ENCODE measurements around the gene LTBR.

The LTBR gene

DNA sequence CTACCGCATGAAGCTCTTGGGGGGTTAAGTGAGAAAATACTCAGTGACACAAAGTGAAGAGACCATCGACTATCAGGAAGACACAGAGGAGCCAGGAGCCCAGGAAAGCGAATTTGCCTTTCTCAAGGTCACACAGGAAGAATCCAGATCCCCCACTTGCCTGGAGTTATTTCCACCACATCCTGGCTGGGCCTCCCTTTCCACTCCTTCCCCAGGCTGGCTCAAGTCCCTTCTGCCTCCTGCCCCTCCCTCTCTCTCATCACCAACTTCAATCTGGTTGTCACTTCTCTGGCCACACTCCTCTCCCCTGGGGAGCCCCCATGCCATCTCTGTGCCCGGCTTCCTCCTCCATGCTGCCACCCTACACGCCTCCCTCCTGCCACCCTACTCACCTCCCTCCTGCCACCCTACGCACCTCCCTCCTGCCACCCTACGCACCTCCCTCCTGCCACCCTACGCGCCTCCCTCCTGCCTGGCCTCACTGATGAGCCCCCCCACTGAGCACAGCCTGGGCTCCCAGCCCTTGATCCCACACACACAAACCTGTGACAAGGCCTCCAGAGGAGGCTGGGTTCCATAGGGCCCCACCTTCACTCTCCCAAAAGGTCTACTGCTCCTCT, 14.9 kb upstream of the LTBR start:
- DNase-seq = no peak

DNA sequence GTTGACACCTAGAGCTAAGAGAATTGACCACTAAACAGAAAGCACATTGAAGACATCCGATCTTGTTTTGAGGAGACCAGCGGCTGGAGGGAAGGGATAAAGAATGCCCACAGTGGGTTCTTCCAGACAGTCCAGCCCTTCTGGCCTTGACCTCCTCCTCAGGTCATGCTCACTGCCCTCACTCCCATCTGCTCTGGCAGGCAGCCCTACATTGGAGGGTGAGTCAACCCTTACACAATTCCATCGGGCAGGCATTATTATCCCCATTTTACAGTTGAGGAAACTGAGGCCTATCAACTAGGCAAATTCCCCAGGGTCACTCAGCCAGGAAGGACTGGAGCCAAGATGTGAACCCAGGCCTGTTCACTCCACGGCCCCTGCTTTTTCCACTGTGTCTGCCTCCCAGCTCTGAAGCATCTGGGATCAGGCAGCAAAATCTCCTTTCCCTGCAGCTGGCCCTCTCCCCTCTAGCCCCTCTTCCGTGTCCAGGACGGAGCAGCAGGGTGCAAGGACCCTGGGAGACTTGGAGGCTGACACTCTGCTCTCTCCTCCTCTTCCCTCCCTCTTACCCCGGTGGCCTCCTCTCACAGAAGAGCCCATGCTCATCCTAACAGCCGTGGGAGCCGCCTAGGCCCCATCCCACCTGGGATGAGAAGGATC, 13.9 kb upstream of the LTBR start:
- DNase-seq = no peak

DNA sequence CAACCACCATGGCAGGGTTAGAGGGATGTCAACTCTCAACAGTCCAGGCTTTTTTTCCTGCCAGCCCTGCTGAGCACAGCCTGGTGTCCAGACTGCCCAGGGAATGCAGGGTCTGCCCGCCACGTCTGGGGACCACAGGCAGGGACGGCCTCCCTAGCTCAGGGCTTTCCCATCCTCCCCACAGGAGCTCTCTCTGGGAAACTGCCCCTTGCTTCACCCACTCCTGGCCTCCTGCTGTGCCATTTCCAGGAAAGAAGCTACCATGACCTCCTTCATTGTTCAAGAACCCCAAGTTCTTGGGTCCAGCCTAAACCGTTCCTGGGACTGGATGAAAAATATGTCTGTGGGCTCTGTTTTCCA, 13.4 kb upstream of the LTBR start:
- no peak for DNase-seq

DNA sequence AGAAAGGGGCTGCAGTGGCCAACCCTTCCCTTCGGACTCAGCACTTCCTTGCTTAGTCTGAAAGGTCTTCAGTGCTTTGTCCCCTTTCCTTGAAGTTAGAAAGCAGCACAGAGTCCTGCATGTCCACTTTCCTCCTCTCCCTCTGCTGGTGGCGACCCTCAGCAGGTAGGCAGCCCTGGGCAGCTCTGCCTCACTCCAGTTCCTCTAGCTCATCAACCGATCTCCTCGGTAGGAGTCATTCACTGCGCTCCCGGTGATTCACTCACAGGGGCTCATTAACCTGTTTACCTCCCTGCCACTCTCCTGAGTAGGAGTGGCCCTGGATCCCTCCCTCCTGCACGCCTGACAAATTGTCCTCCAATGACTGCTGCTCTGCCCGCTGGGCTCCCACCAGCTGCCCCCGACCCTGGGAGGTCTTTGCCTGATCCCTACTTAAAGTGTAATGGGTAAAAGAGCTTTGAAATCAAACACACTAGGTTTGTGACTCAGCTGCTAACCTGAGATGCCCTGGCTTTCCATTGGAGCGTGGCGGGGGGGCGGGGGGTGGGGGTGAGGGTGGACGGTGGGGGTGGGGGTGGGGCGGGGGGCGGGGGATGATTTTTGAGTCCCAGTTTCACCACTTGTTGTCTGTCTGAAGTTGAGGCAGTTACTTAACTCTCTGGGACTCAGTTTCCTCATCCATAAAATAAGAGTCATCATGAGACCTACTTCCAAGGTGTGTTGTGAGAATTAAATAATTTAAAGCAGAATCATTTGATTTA, 12.8 kb upstream of the LTBR start:
- DNase-seq = no peak

DNA sequence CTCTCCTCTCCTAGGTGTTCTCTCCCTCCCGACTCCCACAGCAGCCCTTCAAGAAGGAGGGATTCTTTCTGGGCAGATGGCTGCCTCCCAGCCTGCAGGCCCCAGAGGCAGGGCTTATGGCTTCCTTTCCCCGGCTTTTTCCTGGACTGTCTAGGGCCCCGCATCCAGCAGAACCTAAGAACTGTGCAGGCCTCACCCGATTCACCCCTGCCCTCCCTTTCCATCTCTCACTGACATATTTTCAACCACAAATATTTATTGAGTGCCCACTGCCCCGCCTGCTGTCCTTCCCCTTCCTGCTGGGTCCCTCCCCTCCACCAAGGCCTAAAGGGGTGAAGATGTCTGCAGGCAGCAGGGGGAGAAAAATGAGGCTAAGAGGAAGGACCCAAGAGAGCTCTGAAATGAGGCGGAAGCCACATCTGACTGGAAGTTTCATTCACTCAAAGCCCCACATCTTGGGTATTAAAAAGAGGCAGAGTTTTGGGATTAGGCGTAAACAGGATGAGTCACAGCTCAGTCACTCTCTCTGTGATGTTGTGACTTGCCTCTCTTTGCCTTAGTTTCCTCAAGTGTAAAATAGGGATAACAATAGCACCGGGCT, 11.5 kb upstream of the LTBR start:
- no peak for DNase-seq

- no peak for DNase-seq
Measured at GRCh38 chr12:6373022-6373787, 10.8 kb upstream of the LTBR start.

DNA sequence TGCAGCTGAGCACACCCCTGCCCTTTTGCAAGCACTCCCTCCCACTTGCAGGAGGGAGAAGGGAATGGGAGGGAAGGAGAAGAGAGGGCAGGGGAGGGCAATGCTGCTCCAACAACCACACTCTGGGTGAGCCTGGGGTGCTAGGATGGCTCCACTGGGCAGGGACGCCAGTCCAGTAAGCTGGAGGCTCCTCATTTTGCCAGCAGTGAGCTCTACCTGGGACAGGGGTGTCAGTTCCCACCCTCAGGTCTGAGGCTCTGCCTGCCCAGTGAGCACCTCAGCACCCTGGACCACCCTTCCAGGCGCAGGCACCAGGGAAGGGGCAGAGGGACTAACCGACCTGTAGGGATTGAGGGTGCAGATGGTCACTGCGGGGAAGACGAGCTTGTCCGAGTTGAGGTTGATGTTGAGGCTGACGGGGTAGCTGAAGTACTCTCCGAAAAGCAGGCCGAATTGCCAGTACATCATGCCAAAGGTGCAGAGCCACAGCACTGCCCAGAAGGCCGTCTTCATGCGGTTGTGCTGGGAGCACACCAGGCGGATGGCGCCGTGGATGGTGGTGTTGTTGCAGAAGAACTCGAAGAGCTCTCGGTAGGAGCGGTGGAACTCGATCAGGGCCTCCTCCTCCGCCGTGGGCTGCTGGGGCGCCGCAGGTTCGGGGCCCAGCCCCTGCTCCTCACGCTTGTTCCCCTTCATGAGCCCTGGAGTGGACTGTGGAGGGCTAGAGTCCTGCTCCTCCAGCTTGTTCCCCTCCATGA, 9.8 kb upstream of the LTBR start:
- no peak for DNase-seq

DNA sequence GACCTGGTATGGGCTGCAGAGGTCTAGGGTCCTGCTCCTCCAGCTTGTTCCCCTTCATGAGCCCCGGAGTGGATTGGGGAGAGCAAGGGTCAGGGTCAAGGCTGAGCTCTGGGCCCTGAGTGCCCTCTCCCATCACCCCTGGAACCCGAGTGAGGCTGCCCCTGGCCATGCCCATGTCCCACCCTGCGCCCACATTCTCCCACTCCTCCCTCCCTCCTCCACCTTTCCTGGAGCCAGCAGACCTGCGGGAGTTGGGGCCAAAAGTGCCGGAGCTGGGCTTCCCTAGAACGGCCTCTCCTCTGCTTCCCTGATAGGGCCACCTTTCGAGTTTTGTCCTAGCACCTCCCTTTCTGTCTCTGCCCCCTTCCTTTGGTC, 9.2 kb upstream of the LTBR start:
- DNase-seq = no peak

DNA sequence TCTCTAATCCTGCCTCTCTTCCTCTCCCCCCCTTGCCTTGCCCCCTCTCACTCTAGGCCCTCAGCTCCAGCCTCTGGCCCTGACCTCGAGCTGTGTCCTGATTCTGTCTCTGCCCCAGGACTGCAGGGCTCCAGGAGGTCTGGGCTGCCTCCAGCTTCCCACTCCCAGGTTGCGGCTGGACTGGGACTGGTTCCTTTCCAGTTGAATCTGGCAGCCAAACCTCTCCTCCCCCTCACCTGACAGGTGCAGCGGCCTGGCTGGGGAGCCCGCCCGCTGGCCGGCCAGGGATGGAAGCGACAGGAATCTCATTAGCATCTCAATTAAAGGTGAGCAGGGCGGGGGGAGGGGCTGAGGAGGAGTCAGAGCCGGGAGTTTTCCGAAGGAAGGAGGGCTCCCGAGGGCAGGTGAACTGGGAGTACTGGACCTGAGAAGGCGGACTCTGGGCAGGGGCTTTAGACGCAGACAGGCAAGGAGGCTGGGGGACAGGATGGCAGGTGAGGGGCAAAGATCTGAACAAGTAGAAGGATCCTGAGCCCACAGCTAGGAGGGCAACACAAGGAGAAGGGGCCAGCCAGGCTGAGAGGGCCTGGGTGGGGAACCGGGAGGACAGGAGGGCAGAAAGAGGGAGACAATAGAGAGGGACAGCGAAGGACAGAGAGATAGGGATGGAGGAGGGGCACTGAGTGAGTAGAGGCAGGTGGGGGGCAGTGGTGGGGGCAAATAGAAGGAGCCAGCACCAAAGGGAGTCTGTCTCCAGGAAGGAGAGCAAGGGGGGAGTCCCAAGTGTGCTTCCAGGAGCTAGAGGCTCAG, 8.5 kb upstream of the LTBR start, which contains the start of gene SCNN1A:
TSS of gene SCNN1A (minus strand) at position 295 of the 810 bp plus-strand sequence. CDS start 780 bp downstream, outside the sequence.
- DNase-seq = no peak

DNA sequence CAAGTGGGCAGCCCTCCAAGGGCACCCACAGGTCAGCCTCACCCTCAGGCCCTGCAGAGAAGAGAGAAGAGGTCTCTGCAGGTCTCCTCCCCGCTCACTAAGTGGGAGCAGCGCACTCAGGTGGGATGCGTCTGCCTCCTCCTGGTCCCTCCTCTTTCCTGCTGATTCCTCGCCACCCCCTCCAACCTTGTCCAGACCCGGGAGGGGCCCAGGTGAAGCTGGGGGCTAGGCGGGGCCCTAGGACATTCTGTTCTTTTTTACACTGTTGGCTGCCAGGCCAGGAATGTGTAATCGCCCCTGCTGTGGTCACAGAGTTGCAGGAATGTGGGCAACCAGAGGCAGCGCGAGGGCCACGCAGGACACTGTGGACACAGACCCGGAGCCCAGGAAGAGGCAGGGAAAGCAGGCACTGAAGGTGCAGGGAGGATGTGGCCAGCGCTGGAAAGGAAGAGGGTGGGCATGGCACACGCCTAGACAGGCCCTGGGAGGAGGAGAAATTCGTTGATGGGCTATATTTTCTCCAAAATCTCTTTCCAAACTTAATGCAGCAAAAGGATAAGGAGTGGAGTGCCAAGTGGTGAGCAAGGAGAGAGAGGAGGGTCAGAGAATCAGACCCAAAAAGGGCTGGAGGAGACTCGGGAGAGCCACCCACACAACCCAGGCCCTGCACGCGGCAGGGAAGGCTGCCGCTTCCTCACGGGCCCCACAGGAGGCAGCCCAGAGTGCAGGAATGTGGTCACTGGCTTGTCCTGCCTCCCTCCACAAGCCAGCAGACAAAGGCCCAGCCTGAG, 7.7 kb upstream of the LTBR start:
- DNase-seq = no peak

GRCh38 chr12:6376870-6377666, 6.9 kb upstream of the LTBR start:
- no peak for DNase-seq

DNA sequence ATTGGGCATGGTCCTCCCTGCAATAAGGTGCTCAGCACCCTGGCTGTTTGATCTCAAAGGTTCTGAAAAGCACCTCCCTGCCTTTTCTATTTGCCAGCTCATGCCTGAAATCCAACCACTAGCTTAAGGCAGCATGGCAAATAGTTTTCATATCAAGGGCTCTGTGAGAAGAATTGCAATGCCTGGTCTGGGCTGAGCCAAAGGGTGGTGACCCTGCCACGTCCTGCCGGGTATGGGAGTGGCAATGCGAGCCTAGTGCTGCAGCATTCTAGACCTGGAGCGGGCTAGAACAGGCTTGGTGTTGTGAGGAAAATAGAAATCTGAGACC, 6.3 kb upstream of the LTBR start:
- DNase-seq = no peak

- DNase-seq = no peak
Measured at GRCh38 chr12:6378709-6379472, 5.1 kb upstream of the LTBR start.

DNA sequence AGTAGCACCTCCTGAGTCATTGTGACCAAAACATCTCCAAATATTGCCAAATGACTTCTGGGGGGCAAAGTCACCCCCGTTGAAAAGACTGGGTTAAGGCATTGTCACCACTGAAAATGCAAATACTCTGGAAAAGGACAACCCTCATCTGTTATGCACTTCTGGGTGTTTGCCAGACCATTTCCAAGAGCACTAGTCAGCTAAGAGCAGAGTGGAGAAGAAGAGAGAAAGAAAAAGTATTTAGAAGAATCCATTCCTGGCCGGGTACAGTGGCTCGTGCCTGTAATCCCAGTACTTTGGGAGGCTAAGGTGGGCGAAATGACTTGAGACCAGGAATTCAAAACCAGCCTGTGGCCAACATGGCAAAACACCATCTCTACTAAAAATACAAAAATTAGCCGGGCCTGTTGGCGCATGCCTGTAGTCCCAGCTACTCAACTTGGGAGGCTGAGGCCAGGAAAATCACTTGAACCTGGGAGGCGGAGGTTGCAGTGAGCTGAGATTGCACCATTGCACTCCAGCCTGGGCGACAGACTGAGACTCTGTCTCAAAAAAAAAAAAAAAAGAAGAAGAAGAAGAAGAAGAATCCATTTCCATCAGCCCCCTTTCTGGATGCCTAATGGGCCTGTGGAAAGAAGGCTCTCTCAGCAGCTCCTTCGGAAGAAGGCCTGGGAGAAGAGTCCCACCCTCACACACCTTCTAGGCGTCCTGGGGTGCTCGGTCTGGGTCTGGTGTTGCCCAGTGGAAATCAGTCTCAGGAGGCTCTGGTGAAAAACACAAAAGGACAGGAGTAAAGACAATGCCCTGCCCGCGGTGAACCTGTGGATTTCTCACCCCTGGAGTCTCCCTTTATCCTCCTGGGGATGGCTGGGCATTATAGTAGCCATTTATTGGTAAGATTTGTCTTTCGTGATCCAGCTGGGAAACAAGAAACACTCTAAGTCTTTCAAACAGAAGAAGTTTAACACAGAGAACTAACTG, 3.5 kb upstream of the LTBR start:
- no peak for DNase-seq

GRCh38 chr12:6382371-6382770, 1.6 kb upstream of the LTBR start:
- no peak for DNase-seq

DNA sequence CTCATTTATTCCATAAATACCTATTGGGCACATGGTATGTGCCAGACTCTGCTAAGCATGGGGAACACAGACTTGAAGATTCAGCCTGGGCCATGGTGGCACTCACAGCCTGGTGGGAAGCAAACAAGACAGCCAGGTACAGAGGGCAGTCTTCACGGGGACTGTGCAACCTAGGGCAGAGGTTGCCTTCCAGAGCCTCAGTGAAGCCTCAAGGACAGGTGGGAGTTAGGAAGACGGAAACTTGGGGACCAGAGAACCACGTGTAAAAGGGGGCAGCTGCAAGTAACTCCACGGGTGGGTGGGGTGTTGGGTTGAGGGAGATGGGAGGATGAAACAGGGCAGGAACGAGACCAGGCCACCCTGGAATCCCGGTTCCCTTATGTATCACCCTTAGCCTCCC, 980 bp upstream of the LTBR start:
- no peak for DNase-seq

DNA sequence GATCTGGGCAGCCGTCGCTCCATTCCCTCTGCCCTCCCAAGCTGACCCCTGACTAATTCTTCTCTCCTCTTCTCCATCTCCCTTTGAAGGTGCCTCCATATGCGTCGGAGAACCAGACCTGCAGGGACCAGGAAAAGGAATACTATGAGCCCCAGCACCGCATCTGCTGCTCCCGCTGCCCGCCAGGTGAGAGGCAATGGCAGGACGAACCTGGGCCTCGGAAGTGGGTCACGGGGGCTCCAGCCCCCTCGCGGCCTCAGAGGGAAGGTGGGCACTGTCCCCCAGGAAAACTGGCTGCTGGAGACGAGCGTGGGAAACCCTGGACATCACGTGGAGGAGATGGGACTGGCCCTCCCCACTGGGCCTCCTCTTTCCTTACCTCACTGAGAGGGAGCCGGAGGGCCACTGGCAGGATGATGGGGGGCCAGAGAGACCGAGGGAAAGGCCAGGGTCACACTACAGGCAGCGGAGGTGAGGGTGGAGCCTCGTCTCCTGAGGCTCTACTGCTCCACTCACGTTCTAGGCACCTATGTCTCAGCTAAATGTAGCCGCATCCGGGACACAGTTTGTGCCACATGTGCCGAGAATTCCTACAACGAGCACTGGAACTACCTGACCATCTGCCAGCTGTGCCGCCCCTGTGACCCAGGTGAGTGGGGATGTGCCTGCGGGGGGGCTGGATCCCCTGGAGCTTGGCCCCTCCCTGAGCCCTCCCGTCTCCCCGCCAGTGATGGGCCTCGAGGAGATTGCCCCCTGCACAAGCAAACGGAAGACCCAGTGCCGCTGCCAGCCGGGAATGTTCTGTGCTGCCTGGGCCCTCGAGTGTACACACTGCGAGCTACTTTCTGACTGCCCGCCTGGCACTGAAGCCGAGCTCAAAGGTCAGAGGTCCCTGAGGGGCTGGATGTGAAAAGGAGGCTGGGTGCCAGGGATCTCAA, 806 bp downstream of the LTBR start:
- DNase-seq = no peak
